HEK293 (cell line): ENCODE results near the gene CMKLR1.

Source experiments
- CTCF ChIP-seq: fragments of 450-650 bp; formaldehyde crosslinking; IDR thresholded peaks from 2 replicates; pipeline ENCODE4 v1.5.1; 2016; ENCODE audit warnings: missing biosample characterization, missing genetic modification characterization
- ZBTB11 ChIP-seq: fragments of 450-650 bp; formaldehyde crosslinking; conservative IDR thresholded peaks from 2 replicates; pipeline ENCODE4 v1.5.1; 2016; ENCODE audit warnings: low read depth, missing biosample characterization, missing genetic modification characterization
- ZNF626 ChIP-seq: fragments of 450-650 bp; sonication (Bioruptor Pico); formaldehyde crosslinking; IDR thresholded peaks from 2 replicates; pipeline ENCODE4 v1.5.1; 2018; ENCODE audit warnings: missing biosample characterization, missing genetic modification characterization, inconsistent platforms
- ZNF791 ChIP-seq: fragments of 450-650 bp; formaldehyde crosslinking; IDR thresholded peaks from 2 replicates; pipeline ENCODE4 v1.5.1; 2016; ENCODE audit warnings: missing biosample characterization, missing genetic modification characterization

GRCh38 chr12:108295641-108296040, 43.5 kb downstream of the CMKLR1 start:
- TF ChIP-seq ZBTB11 (tag by site-specific recombination) (no peak), ZNF791 (tag by site-specific recombination) (no peak), CTCF (tag by site-specific recombination) (no peak), ZNF626 (tag by site-specific recombination) (no peak)
